HAP-1 (cell line): ENCODE results near the gene RBM43.
A peak's percentile ranks its signal among the peaks of the same experiment; 100 is the strongest.
"Not testable (repeated sequence)": the region's sequence is repeated elsewhere in the genome, so short reads cannot be mapped to it uniquely, and the experiment has no call there.

Experiments
- DNase-seq, 2 experiments: peaks; one replicate each; pipeline ENCODE4 v3.0.0-alpha.2; 2016 to 2020; ENCODE audit warnings: low spot score in 2 of 2
- H3K27me3 ChIP-seq: fragments of 250-450 bp; sonication (Bioruptor Pico); 2 replicates; pipeline ENCODE4 v1.5.1; 2020; ENCODE audit warnings: low read depth, mild to moderate bottlenecking, moderate library complexity
- H3K36me3 ChIP-seq: fragments of 250-450 bp; sonication (Bioruptor Pico); replicated peaks from 2 replicates; pipeline ENCODE4 v1.5.1; 2020; ENCODE audit warnings: mild to moderate bottlenecking
- H3K4me1 ChIP-seq: fragments of 250-450 bp; sonication (Bioruptor Pico); 2 replicates; pipeline ENCODE4 v1.5.1; 2020; ENCODE audit warnings: mild to moderate bottlenecking
- H3K4me3 ChIP-seq: fragments of 250-450 bp; sonication (Bioruptor Pico); 2 replicates; pipeline ENCODE4 v1.5.1; 2020; ENCODE audit warnings: mild to moderate bottlenecking, moderate library complexity
- H3K9me3 ChIP-seq: fragments of 250-450 bp; sonication (Bioruptor Pico); 2 replicates; pipeline ENCODE4 v1.5.1; 2020; ENCODE audit warnings: mild to moderate bottlenecking, moderate library complexity
- in situ Hi-C: fragments of 300-500 bp; cut with MboI; formaldehyde crosslinking; loops from 3 replicates; pipeline ENCODE4 v1.14.3; 2020; ENCODE audit warnings: low sequenced_read_pairs, inconsistent platforms, mixed read lengths

Gene RBM43

DNA sequence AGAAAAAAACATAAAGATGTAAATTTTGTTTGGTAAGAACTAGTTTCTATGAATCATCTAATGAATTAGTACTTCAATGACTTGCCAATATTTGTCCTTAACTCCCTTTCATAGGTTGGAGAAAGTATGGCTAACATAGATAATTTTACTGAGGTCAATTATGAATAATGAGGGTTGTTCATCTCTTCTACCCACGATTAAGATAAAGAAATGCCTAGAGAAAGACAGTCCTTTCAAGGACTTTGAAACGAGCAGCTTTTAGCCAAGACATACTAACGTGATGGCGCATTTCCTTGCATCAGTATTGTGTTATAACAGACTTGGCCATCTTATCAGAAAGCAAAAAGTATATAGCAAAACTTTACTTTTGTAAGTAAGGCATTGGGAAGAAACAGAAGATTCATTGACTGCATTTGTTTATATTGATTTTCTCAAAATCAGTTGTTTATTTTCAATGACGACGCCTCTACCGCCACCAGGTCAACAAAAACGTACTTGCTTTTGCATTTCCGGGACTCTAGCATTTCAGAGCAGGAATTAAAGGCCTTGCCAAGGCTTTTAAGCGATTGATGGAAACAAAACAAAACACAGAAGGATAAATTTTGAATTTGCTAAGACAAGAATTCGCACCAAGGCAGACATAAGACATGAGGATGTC lies 961 bp downstream of the RBM43 start:
- Histone ChIP-seq H3K9me3 (no peaks in the 10 kb centered on the region), H3K4me3 (peak overlapping the region; percentile 41), H3K36me3 (no peaks in the 10 kb centered on the region), H3K4me1 (peaks cover 11% of the 10 kb centered on the region), H3K27me3 (no peaks in the 10 kb centered on the region)
- DNase-seq = no peak
- in situ Hi-C loops = no loop called here

DNA sequence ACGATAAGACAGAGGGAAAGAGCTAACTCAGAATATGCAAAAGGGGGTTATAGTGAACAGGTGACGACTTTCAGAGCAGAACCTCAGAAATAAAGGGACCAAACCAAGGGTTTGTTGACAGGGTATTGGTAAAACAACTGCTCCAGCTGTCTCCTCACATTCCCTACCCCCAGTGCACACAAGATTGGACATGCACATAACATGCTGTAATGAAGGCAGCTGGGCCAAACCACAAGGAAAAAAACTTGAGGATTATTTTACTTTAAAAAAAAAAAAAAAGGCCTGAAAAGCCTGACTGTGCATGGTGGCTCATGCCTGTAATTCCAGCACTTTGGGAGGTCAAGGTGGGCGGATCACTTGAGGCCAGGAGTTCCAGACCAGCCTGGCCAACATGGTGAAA lies 3.5 kb downstream of the RBM43 start:
- Histone ChIP-seq H3K4me1 (peaks cover 11% of the 10 kb centered on the region), H3K27me3 (no peaks in the 10 kb centered on the region), H3K36me3 (no peaks in the 10 kb centered on the region), H3K4me3 (no peak overlapping the region), H3K9me3 (no peaks in the 10 kb centered on the region)
- in situ Hi-C loops = no loop called here
- DNase-seq = no peak

DNA sequence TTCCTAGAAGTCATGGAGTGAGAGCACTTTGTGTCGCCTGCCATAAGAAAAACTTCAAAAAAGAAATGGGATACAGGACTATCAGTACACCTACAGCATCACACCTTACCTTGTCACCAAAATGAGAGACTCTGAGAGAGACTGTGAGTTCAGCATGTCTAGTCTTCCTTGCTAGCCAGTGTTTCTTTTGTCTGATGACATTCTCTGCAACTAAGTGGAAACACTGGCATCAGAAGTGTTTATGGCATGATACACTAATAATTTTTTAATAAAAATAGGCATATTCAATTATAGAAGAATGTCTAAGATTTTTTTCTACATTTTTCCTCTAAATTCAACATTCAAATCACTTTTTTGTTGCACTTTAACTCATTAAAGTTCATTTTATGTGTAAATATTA lies 9.0 kb downstream of the RBM43 start:
- H3K9me3 ChIP-seq = no peaks in the 10 kb centered on the region
- no peaks in the 10 kb centered on the region for H3K27me3 ChIP-seq
- no peak overlapping the region for H3K4me3 ChIP-seq
- DNase-seq = no peak
- in situ Hi-C loops = no loop called here
- H3K4me1 ChIP-seq = no peaks in the 10 kb centered on the region
- H3K36me3 ChIP-seq = no peaks in the 10 kb centered on the region

DNA sequence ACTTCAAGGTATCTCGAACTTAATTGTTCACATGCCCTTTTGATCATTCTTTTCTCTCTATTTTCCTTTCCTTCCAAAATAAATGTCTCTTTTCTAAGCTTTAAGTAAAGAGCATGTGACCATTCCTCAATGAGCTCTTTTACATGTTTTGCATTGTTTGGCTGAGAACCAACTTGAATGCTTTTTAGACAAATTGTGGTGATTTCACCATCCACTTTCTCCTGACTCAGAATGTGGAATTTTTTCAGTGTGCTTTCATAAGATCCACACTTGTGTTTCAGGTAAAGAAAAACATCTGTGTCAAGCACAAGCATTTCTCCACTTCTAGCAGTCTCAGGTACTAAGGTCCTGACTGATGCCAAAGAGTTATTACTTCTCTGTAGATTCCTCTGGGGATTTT lies 10.7 kb downstream of the RBM43 start:
- H3K4me1 ChIP-seq = no peaks in the 10 kb centered on the region
- no peaks in the 10 kb centered on the region for H3K36me3 ChIP-seq
- no peaks in the 10 kb centered on the region for H3K9me3 ChIP-seq
- in situ Hi-C loops = no loop called here
- H3K27me3 ChIP-seq = no peaks in the 10 kb centered on the region
- DNase-seq = no peak
- no peak overlapping the region for H3K4me3 ChIP-seq

DNA sequence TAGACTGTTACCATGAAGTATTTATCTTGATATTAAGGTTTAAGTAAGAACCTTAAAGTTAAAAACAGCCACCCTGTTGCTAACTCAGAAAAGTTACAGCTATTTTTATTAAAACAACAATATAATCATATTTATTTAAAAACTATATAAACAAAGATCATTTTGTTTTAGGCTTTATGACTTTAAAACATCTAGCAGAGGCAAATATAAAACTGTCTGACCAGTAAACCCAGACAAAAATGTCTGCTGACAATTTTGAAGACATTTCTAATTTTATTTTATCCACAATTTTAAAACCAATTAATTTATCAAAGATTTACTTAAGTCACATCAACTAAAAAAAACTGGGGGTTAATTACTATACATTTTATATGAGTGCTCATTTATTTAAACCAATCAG lies 14.2 kb downstream of the RBM43 start:
- Histone ChIP-seq H3K27me3 (no peaks in the 10 kb centered on the region), H3K36me3 (no peaks in the 10 kb centered on the region), H3K4me1 (no peaks in the 10 kb centered on the region), H3K4me3 (no peak overlapping the region), H3K9me3 (no peaks in the 10 kb centered on the region)
- no peak for DNase-seq
- in situ Hi-C loops = loop anchor here (25.0 kb wide), 1 partner anchor 185 kb away; no protein-coding TSS in a partner anchor

DNA sequence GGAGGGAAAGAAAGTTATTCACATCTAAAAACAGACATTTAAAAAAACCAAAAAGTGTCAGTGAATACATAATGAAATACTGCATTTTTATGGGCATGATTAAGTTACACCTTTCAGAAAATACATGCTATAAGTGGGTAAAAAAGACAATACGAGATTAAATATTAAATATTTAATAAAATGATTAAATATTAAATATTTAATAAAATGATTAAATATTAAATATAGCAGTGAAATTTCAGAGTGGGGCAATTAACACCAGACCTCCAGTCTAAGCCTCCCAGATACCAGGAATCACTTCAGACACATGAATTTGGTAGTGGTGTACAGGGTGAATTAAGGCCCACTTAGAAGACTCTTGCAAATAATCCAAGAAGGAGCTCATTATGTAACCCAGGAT lies 15.5 kb downstream of the RBM43 start:
- Histone ChIP-seq H3K36me3 (no peaks in the 10 kb centered on the region), H3K4me3 (no peak overlapping the region), H3K27me3 (no peaks in the 10 kb centered on the region), H3K9me3 (no peaks in the 10 kb centered on the region), H3K4me1 (no peaks in the 10 kb centered on the region)
- in situ Hi-C loops = loop anchor here (25.0 kb wide), 1 partner anchor 184 kb away; no protein-coding TSS in a partner anchor
- no peak for DNase-seq

DNA sequence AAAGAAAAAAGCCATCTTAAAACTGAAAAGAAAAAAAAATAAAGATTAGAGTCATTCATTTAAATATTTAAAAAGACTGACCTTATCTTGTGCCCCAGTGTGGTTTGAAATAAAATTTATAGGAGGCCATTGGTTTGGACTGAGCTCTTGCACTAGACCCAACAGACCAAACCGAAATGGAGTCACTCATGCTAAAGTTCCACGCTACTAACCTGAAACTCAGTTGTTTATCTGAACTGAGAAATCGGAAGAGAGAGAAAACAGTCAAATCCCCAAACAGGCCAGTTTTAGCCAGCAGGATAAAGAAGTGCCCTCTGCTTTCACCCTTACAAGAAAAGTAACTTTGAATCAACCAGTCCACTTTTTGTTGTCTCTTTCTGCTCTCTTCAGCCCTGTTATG lies 18.2 kb downstream of the RBM43 start:
- no peaks in the 10 kb centered on the region for H3K9me3 ChIP-seq
- H3K27me3 ChIP-seq = no peaks in the 10 kb centered on the region
- no peaks in the 10 kb centered on the region for H3K36me3 ChIP-seq
- no peaks in the 10 kb centered on the region; the same call in 1 of the 2 replicates for H3K4me1 ChIP-seq
- in situ Hi-C loops = loop anchor here (25.0 kb wide), 1 partner anchor 181 kb away; no protein-coding TSS in a partner anchor
- no peak overlapping the region for H3K4me3 ChIP-seq
- no peak for DNase-seq

DNA sequence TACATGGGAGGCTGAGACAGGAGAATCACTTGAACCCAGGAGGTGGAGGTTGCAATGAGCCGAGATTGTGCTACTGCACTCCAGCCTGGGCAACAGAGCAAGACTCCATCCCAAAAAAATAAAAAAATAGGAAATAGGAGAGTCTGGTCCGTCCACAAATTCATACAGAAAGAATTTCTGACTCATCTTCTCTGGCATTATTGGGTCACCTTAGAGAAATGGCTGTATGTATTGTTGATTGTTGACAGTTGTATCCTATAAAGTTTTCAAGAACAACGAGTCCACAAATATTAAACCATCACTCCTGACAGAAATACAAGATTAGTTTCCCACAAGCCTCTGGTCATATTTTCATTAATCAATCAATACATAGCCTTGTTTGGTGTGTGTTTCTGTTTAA lies 20.4 kb downstream of the RBM43 start:
- Histone ChIP-seq H3K4me3 (no peak overlapping the region), H3K4me1 (no peaks in the 10 kb centered on the region; the same call in 1 of the 2 replicates), H3K9me3 (no peaks in the 10 kb centered on the region), H3K36me3 (no peaks in the 10 kb centered on the region), H3K27me3 (no peaks in the 10 kb centered on the region)
- in situ Hi-C loops = loop anchor here (25.0 kb wide), 1 partner anchor 179 kb away; no protein-coding TSS in a partner anchor
- no peak for DNase-seq

DNA sequence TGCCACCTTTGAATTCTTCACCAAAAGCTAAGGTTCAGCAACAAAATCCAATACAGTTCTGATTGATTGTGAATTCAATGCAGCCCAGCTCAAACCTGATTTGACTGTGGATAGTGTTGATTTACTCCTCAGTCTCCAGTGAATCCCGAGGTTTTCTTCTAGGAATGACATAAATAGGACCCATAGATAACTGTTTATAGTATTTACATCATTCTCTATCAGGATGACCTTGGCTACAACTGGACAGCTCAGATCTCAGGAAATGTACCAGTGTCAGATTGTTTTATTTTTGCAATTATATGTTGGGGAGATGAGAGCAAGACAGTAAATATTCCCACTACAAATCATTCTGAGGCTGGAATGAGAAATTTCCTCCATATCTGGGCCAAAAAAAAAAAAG lies 21.2 kb downstream of the RBM43 start:
- no peak overlapping the region for H3K4me3 ChIP-seq
- H3K27me3 ChIP-seq = no peaks in the 10 kb centered on the region
- in situ Hi-C loops = loop anchor here (25.0 kb wide), 1 partner anchor 178 kb away; no protein-coding TSS in a partner anchor
- H3K4me1 ChIP-seq = no peaks in the 10 kb centered on the region; the same call in 1 of the 2 replicates
- H3K9me3 ChIP-seq = no peaks in the 10 kb centered on the region
- H3K36me3 ChIP-seq = no peaks in the 10 kb centered on the region
- no peak for DNase-seq

DNA sequence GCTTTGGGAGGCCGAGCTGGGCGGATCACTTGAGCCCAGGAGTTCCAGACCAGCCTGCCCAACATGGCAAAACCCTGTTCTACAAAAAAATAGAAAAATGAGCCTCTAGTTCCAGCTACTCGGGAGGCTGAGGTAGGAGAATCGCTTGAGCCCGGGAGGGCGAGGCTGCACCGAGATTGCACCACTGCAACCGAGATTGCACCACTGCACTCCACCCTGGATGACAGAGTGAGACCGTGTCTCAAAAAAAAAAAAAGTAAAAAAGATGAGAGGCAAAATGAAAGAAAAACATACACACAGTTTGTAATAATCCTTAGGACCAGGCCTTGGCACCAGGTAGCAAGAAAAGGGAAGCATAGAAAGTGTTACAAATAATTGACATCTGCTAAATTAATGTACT lies 22.0 kb downstream of the RBM43 start:
- H3K9me3 ChIP-seq = no peaks in the 10 kb centered on the region
- H3K36me3 ChIP-seq = no peaks in the 10 kb centered on the region
- H3K4me3 ChIP-seq = no peak overlapping the region
- no peaks in the 10 kb centered on the region; the same call in 1 of the 2 replicates for H3K4me1 ChIP-seq
- no peaks in the 10 kb centered on the region for H3K27me3 ChIP-seq
- in situ Hi-C loops = loop anchor here (10.0 to 25.0 kb wide), 2 partner anchors 177 to 1645 kb away; no protein-coding TSS in a partner anchor
- no peak for DNase-seq

DNA sequence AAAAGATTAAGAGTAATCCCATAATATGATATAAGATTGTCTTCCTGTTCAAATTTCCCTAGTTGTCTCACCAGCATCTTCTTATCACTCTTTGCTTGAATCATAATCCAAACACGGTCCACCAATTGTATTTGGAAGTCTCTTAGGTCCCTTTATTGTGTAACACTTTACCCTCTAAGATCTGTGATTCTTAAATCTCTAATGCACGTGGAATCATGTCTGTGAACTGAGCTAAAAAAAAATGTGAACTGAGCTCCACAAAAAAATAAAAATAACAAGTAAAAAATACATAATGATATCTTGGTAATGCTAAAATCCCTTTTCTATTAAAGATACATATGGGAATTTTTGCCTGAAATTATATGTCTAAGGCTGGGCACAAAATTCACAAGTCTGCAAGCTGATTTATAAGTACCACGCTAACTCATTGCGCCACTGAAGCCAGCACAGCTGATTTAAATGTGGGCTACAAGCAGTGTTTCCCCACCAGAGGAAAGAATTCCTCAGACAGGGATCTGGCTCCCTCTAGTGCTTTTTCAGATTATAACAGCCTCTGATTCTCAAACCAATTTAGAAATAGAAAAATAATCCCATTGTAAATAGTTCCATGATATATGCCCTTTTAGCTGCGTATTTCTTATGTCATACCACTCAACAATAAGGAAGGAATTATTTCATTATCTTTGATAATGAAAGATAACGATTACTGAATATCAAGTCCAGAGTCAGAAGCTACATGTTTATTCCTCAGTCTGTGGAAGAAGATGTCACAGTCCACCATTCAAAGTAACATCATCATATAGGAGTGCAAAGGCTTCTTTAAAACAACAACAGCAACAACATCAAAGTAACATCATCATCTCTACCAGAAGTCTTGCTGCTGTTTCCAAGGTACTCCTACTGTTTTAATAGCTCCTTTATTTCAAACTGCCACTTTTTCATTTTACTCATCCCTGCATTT lies 22.9 kb downstream of the RBM43 start:
- Histone ChIP-seq H3K27me3 (no peaks in the 10 kb centered on the region), H3K9me3 (no peaks in the 10 kb centered on the region), H3K36me3 (no peaks in the 10 kb centered on the region), H3K4me1 (no peaks in the 10 kb centered on the region; the same call in 1 of the 2 replicates), H3K4me3 (no peak overlapping the region)
- peak; percentile 63 to 70 for DNase-seq
- in situ Hi-C loops = loop anchor here (10.0 to 25.0 kb wide), 2 partner anchors 177 to 1644 kb away; no protein-coding TSS in a partner anchor

DNA sequence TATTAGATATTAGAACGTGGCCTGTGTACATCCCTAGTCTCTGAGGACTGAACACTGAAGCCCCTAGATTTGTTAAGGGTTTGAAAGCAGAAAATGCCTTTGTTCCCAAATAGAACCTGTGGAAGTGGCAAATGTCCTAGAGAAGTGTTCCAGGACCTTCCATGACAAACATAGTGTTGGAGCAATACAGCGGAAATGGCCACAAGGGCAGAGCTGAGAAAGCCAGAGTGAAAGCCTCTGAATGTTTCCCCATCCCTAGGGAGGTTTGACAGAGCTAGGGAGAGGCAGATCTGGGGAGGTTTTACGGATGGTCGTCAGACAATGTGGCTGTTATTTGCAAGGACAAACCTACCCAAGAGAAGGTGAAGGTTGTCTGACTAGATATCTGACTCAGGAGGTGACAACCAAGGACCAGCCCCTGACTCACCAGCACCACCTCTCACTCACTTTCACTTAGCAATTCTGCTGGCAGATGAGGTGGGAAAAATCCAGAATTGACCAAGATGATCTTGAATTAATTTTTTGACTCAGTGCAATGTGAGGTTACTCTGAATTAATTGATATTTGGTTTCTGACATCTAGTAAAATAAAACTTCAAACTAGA lies 24.1 kb downstream of the RBM43 start:
- DNase-seq = no peak
- Histone ChIP-seq H3K4me3 (no peak overlapping the region), H3K36me3 (no peaks in the 10 kb centered on the region), H3K9me3 (no peaks in the 10 kb centered on the region), H3K27me3 (no peaks in the 10 kb centered on the region), H3K4me1 (no peaks in the 10 kb centered on the region; the same call in 1 of the 2 replicates)
- in situ Hi-C loops = loop anchor here (10.0 to 25.0 kb wide), 2 partner anchors 175 to 1643 kb away; no protein-coding TSS in a partner anchor

DNA sequence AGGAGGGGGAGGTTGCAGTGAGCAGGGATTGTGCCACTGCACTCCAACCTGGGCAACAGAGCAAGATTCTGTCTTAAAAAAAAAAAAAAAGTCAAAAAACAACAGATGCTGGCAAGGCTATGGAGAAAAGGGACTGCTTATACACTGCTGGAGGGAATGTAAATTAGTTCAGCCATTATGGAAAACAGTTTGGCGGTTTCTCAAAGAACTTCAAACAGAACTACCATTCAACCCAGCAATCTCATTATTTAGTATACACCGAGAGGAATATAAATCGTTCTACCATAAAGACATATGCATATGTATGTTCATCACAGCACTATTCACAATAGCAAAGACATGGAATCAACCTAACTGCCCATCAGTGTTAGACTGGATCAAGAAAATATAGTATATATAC lies 27.9 kb downstream of the RBM43 start:
- H3K4me1 ChIP-seq, H3K4me3 ChIP-seq, DNase-seq, H3K36me3 ChIP-seq, H3K9me3 ChIP-seq, H3K27me3 ChIP-seq: not testable (repeated sequence)
- in situ Hi-C loops = loop anchor here (10.0 to 25.0 kb wide), 2 partner anchors 171 to 1639 kb away; no protein-coding TSS in a partner anchor
